HepG2 (cell line): Measurements from ENCODE around the gene CYLD. TPM values are rescaled to one million over a fixed set of nuclear protein-coding genes. Genes with fewer than 3 reads are reported as not detected.

Experiments used
- ATF7-NPFF ChIP-seq: sonication (generic); formaldehyde crosslinking; IDR thresholded peaks from 2 replicates; pipeline ENCODE4 v1.8.1; 2023; ENCODE audit warnings: mild to moderate bottlenecking, low read depth, missing genetic modification reagents, moderate library complexity
- CAMTA2 ChIP-seq: sonication (generic); formaldehyde crosslinking; IDR thresholded peaks from 2 replicates; pipeline ENCODE4 v1.4.0; 2020; ENCODE audit warnings: mild to moderate bottlenecking, missing genetic modification reagents, borderline replicate concordance
- CEBPB ChIP-seq: IDR thresholded peaks from 2 replicates; pipeline ENCODE4 v1.6.1; 2011; ENCODE audit warnings: low read depth, low read length, improper control_type of control experiment, borderline replicate concordance
- FOXP1 ChIP-seq, 2 experiments: fragments of 450-650 bp in 1 of 2; IDR thresholded peaks; 2 replicates each; pipeline ENCODE4 v1.6.1; 2017 to 2018; ENCODE audit warnings: antibody characterized with exemption in 1 of 2
- GATAD2A ChIP-seq: IDR thresholded peaks from 2 replicates; pipeline ENCODE4 v1.6.1; 2016
- HOXA5 ChIP-seq: sonication (generic); formaldehyde crosslinking; IDR thresholded peaks from 2 replicates; pipeline ENCODE4 v1.4.0; 2020; ENCODE audit warnings: missing genetic modification reagents
- NONO ChIP-seq, 2 experiments: fragments of 450-650 bp in 1 of 2; sonication (generic) in 1 of 2; formaldehyde crosslinking in 1 of 2; IDR thresholded peaks in 1 of 2; conservative IDR thresholded peaks in 1 of 2; 2 replicates each; pipeline versions ENCODE4 v1.6.1 to v1.8.0; 2017 to 2022; ENCODE audit warnings: mild to moderate bottlenecking in 1 of 2, missing genetic modification reagents in 1 of 2, moderate library complexity in 1 of 2
- POLR2G ChIP-seq: fragments of 200-400 bp; formaldehyde crosslinking; IDR thresholded peaks from 2 replicates; pipeline ENCODE4 v1.6.1; 2018; ENCODE audit warnings: mild to moderate bottlenecking, low read depth, low read length, moderate library complexity
- REPIN1 ChIP-seq: sonication (generic); formaldehyde crosslinking; IDR thresholded peaks from 2 replicates; pipeline ENCODE4 v1.8.0; 2022; ENCODE audit warnings: missing genetic modification reagents, low read depth, mild to moderate bottlenecking, borderline replicate concordance
- REXO4 ChIP-seq: sonication (generic); formaldehyde crosslinking; IDR thresholded peaks from 2 replicates; pipeline ENCODE4 v1.8.0; 2022; ENCODE audit warnings: missing genetic modification reagents, mild to moderate bottlenecking, borderline replicate concordance
- SAFB2 ChIP-seq: sonication (generic); formaldehyde crosslinking; IDR thresholded peaks from 2 replicates; pipeline ENCODE4 v1.5.1; 2020; ENCODE audit warnings: missing genetic modification reagents, low read depth, mild to moderate bottlenecking, borderline replicate concordance
- SPEN ChIP-seq: sonication (generic); formaldehyde crosslinking; IDR thresholded peaks from 2 replicates; pipeline ENCODE4 v1.5.1; 2020; ENCODE audit warnings: low read depth, mild to moderate bottlenecking, missing genetic modification reagents
- ZNF207 ChIP-seq: fragments of 450-650 bp; IDR thresholded peaks from 2 replicates; pipeline ENCODE4 v1.6.1; 2016; ENCODE audit warnings: antibody characterized with exemption, borderline replicate concordance
- ZNF230 ChIP-seq: sonication (generic); formaldehyde crosslinking; IDR thresholded peaks from 2 replicates; pipeline ENCODE4 v1.4.0; 2020; ENCODE audit warnings: mild to moderate bottlenecking, missing genetic modification reagents
- ZNF263 ChIP-seq: sonication (generic); formaldehyde crosslinking; IDR thresholded peaks from 2 replicates; pipeline ENCODE4 v1.4.0; 2020; ENCODE audit warnings: missing genetic modification reagents
- ZNF264 ChIP-seq: sonication (generic); formaldehyde crosslinking; IDR thresholded peaks from 2 replicates; pipeline ENCODE4 v1.4.0; 2020; ENCODE audit warnings: missing genetic modification reagents
- ZNF333 ChIP-seq: sonication (generic); formaldehyde crosslinking; IDR thresholded peaks from 2 replicates; pipeline ENCODE4 v1.4.0; 2020; ENCODE audit warnings: mild to moderate bottlenecking, missing genetic modification reagents, borderline replicate concordance
- polyA plus RNA-seq, 8 experiments: library from polyadenylated mRNA; depleted of rRNA in 3 of 8; stranded (reverse) in 7 of 8; unstranded in 1 of 8; fragments of >200 nt; fragmentation: Illumina TruSeq in 4 of 8; extraction: Trizol in 4 of 8; gene quantifications; 2 replicates each; pipeline versions ENCODE4 v1.2.1 to v1.2.3, GENCODE V29; 2011 to 2016; ENCODE audit warnings: low read depth in 4 of 8, missing spikeins in 1 of 8, mixed read lengths in 1 of 8; ENCODE audit not compliant: insufficient read depth in 1 of 8
- total RNA-seq, 5 experiments: library from RNA; depleted of rRNA; stranded (reverse); fragments of >200 nt; fragmentation: Illumina TruSeq; extraction: Trizol; gene quantifications; 2 replicates each; pipeline ENCODE4 v1.2.3, GENCODE V29; 2016; ENCODE audit warnings: low read depth in 1 of 5
- TF ChIP-seq, protein P1 (sequence below): IDR thresholded peaks from 2 replicates; pipeline ENCODE4 v1.4.0; 2020; ENCODE audit warnings: mild to moderate bottlenecking, missing genetic modification reagents
- TF ChIP-seq, protein P2 (sequence below): sonication (generic); formaldehyde crosslinking; IDR thresholded peaks from 2 replicates; pipeline ENCODE4 v1.5.0; 2020; ENCODE audit warnings: mild to moderate bottlenecking, missing genetic modification reagents

The CYLD gene
- total and polyA plus RNA-seq, 2 of the 13 experiments (the other 11 are each of a cell fraction or from before 2014, with no cell fraction given) = 6.1 to 11.4 TPM

DNA sequence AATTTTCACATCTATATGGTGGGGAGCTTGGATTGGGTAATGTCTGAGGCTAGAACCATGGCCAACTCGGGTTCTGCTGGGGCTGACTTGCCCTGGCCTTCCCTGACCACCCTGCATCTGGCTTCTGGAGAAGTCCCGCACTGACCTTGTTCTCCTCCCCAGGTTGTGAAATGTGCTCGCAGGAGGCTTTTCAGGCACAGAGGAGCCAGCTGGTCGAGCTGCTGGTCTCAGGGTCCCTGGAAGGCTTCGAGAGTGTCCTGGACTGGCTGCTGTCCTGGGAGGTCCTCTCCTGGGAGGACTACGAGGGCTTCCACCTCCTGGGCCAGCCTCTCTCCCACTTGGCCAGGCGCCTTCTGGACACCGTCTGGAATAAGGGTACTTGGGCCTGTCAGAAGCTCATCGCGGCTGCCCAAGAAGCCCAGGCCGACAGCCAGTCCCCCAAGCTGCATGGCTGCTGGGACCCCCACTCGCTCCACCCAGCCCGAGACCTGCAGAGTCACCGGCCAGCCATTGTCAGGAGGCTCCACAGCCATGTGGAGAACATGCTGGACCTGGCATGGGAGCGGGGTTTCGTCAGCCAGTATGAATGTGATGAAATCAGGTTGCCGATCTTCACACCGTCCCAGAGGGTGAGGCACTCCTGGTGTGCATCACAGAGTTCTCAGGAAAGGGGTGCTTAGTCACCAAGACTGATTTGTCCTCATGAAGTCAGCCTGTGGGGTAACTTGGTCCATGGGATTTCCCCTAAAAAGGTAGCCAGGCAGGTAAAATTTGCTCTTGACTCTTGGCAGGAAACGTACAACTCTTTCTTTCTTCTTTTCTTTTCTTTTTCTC, 42.3 kb upstream of the CYLD start (continued):
- TF ChIP-seq, protein P1, sequence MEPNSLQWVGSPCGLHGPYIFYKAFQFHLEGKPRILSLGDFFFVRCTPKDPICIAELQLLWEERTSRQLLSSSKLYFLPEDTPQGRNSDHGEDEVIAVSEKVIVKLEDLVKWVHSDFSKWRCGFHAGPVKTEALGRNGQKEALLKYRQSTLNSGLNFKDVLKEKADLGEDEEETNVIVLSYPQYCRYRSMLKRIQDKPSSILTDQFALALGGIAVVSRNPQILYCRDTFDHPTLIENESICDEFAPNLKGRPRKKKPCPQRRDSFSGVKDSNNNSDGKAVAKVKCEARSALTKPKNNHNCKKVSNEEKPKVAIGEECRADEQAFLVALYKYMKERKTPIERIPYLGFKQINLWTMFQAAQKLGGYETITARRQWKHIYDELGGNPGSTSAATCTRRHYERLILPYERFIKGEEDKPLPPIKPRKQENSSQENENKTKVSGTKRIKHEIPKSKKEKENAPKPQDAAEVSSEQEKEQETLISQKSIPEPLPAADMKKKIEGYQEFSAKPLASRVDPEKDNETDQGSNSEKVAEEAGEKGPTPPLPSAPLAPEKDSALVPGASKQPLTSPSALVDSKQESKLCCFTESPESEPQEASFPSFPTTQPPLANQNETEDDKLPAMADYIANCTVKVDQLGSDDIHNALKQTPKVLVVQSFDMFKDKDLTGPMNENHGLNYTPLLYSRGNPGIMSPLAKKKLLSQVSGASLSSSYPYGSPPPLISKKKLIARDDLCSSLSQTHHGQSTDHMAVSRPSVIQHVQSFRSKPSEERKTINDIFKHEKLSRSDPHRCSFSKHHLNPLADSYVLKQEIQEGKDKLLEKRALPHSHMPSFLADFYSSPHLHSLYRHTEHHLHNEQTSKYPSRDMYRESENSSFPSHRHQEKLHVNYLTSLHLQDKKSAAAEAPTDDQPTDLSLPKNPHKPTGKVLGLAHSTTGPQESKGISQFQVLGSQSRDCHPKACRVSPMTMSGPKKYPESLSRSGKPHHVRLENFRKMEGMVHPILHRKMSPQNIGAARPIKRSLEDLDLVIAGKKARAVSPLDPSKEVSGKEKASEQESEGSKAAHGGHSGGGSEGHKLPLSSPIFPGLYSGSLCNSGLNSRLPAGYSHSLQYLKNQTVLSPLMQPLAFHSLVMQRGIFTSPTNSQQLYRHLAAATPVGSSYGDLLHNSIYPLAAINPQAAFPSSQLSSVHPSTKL (CRISPR knock-in tag) = no peak; the same call in 1 of the 2 replicates
- TF ChIP-seq ZNF263 (CRISPR knock-in tag) (peak; percentile 34; the same call in 1 of the 2 replicates), ZNF333 (CRISPR knock-in tag) (0 out of 2 replicates have a peak, but pooled peaks have one; percentile 53), REXO4 (CRISPR knock-in tag) (0 out of 2 replicates have a peak, but pooled peaks have one; percentile 35), CEBPB (peak; percentile 97), GATAD2A (CRISPR knock-in tag) (peak; percentile 45; the same call in 1 of the 2 replicates), REPIN1 (CRISPR knock-in tag) (no peak), FOXP1 (IDR thresholded peaks at IDR 0.05) (no peak), FOXP1 (CRISPR knock-in tag; IDR thresholded peaks at IDR 0.05) (no peak), NONO (IDR thresholded peaks at IDR 0.05) (no peak), NONO (CRISPR knock-in tag; conservative IDR thresholded peaks at IDR 0.05) (0 out of 2 replicates have a peak, but pooled peaks have one; percentile 13), ZNF207 (no peak), SAFB2 (CRISPR knock-in tag) (no peak), ATF7-NPFF (no peak), ZNF230 (CRISPR knock-in tag) (no peak), ZNF264 (no peak), HOXA5 (CRISPR knock-in tag) (peak; percentile 66), CAMTA2 (CRISPR knock-in tag) (no peak), SPEN (CRISPR knock-in tag) (no peak), POLR2G (no peak)
- TF ChIP-seq, protein P2, sequence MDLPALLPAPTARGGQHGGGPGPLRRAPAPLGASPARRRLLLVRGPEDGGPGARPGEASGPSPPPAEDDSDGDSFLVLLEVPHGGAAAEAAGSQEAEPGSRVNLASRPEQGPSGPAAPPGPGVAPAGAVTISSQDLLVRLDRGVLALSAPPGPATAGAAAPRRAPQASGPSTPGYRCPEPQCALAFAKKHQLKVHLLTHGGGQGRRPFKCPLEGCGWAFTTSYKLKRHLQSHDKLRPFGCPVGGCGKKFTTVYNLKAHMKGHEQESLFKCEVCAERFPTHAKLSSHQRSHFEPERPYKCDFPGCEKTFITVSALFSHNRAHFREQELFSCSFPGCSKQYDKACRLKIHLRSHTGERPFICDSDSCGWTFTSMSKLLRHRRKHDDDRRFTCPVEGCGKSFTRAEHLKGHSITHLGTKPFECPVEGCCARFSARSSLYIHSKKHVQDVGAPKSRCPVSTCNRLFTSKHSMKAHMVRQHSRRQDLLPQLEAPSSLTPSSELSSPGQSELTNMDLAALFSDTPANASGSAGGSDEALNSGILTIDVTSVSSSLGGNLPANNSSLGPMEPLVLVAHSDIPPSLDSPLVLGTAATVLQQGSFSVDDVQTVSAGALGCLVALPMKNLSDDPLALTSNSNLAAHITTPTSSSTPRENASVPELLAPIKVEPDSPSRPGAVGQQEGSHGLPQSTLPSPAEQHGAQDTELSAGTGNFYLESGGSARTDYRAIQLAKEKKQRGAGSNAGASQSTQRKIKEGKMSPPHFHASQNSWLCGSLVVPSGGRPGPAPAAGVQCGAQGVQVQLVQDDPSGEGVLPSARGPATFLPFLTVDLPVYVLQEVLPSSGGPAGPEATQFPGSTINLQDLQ (CRISPR knock-in tag) = no peak
